Measurements from ENCODE around the gene RNASEH1.
"Not testable (repeated sequence)": the region's sequence is repeated elsewhere in the genome, so short reads cannot be mapped to it uniquely, and the experiment has no call there.

RNASEH1 gene

DNA sequence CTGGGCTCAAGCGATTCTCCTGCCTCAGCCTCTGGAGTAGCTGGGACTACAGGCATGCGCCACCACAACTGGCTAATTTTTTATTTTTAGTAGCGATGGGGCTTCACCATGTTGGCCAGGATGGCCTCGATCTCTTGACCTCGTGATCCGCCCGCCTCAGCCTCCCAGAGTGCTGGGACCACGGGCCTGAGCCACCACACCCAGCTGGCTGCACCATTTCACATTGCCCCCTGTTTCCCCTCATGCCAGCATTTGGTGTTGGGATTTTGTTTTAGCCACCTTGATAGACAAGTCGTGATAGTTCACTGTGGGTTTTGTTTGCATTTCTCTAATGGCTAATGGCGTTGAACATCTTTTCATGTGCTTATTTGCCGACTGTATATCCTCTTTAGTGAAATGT lies 31.0 kb upstream of the RNASEH1 start:
- no peak for DNase-seq

- DNase-seq, result no peak
These were observed 30.0 kb upstream of the RNASEH1 start for GRCh38 chr2:3588084-3588483.

DNA sequence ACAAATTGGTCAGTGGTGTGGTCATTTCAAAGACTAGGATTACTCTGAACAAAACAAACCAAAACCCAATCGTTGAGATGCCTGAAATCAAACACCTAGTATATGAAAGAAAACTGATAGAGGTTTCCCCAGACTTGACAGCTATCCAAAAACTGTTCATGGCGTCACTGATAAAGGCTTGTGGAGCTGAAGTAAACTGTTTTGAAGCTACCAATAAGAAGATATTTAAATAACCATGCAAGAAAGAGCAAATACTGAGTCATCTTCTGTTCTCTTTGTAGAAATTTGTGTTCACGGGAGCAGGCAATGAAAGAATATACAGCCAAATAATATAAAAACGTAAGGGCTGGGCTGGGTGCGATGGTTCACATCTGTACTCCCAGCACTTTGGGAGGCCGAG lies 29.3 kb upstream of the RNASEH1 start:
- DNase-seq, result no peak

GRCh38 chr2:3587021-3587420 lies 28.9 kb upstream of the RNASEH1 start:
- no peak for DNase-seq

DNA sequence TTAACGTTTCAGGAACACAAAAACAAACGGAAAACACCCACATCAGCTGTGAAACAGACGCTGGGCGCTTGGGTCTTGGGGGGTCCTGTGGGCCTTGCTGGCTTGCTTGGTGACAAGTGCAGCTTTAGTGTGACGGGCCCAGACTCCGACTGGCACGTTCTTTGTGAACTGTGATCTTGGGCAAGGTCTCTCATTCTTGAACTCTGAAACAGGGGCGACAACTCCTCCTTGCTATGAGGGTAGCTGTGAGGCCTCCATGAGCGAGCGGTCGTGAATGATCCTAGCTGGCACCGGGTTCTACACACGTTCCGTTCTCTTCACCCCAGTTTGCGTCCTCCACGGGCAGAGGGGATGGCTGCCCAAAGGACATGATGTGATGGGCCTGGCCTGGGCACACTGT lies 28.1 kb upstream of the RNASEH1 start:
- DNase-seq, result no peak

GRCh38 chr2:3585261-3586109 lies 27.4 kb upstream of the RNASEH1 start:
- no peak for DNase-seq

DNA sequence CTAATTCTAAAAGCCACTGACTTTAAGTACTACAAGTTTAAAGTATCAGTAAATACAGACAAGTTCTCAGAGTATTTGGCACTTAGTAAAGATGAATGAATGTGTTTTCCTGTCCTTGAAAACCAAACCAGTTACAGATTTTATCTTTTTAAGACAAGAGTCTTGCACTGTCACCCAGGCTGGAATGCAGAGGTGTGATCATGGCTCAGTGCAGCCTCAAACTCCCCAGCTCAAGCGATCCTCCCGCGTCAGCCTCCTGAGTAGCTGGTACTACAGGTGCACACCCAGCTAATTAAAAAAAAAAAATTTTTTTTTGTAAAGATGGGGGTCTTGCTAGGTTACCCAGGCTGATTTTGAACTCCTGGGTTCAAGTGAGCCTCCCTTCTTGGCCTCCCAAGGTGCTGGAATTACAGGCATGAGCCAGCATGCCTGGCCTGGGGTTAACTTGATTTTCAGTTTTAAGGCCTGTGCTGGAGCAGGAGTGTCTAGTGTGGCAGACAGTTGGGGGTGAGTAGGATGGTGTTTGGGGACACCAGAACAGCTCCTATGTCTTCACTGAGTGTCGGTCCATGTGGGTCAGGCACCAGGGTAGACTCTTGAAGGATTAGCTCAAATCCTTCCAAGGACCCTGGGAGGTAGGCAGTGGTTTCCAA lies 26.6 kb upstream of the RNASEH1 start:
- DNase-seq, result no peak

DNA sequence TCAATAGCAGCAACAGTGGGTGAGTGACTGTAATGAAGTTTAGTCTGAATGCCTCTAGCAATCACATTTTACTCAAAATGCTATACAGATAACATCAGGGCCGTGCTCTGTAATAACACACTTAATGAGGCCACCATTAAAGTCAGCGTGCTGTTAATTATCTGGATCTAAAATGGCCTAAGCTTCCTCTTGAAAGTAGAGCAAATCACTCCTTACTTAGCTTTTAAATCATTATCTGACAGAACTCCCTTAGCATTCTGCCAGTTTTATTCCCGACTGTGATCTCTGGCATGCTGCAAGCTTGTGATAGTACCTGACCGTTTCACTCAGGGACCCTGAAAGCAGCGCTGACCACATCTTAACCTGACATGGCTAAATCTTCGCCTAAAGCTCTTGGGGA lies 25.9 kb upstream of the RNASEH1 start:
- DNase-seq, result no peak

DNA sequence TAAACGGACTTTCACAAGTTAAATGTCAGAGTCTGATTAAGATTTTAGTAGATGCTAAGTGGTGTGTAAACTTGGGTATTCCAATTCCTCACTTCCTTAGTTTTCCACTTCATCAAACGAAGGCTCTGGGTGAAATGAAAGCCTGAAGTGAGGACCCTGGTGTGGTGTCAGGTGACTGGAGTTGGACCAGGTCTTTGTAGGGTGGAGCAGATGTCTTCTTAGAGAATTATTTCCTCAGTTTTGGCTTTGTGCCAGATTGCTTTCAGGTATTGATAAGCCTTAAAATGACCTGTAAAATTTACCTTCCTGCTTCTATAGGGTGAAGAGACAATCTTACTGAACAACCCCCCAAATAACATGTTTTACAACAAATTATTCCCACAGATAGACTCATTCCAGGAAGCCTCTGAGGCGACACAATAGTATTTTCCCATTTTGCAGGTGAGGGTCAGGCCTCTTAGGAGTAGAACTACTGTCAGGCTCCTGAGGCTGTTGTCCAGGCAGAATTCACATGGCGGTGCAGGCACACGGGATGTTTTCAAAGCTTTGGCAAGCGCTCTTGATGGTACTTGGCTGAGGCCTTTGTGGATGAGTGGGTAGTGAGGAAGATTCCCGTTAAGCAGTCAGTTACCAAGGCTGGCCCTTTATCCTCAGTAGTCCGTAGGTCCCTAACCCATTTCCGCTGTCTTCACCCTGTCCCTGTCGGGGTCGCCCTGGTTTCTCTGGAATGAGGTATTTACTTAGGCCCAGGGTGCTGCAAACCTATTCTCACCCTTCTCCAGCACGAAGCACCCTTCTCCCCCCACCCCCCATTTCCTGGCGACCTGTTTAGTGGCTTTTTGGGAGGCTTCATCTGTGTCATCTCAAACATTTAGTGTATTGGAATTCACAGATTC lies 23.5 kb upstream of the RNASEH1 start:
- no peak for DNase-seq

DNA sequence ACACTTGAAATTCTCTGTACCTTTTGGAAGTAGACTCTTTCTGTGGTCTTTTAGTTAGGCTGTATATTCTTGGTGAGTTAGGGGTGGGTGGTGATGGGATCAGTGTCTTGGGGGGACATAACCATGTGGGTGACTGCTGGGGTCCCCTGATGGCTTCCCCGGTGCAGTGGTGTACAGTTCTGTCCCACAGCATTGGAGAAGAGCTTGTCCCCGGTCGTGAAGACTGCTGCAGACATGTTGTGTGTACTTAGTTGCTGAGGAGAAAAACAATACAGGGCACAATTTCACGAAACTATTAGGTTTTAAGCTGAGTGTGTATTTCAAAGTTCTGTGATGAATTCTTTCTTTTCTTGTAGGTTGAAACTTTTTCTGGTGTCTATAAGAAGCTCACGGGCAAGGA lies 22.3 kb upstream of the RNASEH1 start:
- DNase-seq, result no peak

DNA sequence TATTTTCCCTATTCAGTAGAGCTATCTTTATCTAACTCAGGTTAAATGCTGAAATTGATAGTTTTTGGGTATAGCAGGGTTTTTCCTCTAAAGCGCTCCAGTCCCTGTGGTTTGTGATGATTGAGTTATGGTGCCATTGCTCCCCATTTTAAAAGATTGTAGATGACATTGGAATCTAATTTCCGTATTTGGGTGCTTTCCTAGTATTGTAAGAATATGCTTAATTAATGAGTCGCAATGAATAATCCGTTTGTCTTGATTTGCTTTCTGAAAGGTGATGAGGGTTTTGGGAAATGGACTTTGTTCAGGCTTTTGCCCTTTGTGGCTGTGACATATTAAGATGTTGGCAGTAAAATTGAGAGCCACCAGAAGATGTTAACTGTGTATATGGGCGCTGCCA lies 20.9 kb upstream of the RNASEH1 start:
- DNase-seq, result no peak

- not testable (repeated sequence) for DNase-seq
These were observed 18.1 kb upstream of the RNASEH1 start for GRCh38 chr2:3576263-3576630.

DNA sequence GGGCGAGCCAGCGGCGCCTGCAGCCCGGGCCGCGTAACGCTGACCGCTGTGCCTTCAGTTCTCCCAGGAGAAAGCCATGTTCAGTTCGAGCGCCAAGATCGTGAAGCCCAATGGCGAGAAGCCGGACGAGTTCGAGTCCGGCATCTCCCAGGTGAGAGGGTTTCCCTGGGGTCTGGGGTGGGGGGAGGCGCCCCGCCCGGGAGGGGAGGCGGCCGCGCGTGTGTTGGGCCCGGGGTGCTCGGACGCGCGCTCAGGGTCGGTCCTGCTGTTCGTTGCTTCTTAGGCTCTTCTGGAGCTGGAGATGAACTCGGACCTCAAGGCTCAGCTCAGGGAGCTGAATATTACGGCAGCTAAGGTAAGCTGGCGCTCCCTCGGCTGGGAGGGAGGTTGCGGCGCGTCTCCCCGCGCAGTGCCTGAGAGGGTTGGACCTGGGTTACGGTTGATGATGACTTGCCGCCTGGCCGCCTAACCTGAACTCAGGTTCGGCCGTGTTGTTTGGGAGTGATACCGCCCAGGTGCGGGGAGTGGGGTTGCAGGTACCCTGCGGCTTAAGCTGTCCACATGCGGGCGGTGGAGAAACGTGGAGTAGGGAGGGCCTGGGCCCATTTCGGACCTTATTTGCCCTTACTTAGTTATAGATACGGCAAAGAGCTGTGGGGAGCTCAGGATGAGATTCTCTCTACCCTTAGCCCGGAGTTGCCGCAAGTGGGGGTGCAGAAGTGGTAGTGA lies 17.6 kb upstream of the RNASEH1 start:
- peak; percentile 26 for DNase-seq

DNA sequence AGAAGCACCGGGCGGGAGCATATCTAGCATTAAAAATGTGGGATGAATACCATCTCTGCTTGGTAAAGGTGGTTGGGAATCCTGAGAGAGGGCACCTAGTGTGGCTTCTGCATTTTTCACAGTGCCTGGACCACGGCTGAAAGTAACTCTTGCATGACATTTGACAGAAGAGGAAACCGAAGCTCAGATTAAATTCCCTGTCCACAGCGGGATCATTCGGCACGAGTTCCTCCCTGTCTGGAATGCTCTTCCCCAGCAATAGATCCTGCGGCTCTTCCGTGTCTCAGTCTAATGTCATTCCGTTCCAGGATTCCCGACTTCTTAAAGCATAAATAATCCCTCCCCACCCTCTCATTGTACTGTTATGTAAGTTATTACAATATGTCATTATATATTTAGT lies 16.0 kb upstream of the RNASEH1 start:
- DNase-seq, result no peak

- no peak for DNase-seq
These were observed 14.5 kb upstream of the RNASEH1 start for GRCh38 chr2:3572620-3573019.

DNA sequence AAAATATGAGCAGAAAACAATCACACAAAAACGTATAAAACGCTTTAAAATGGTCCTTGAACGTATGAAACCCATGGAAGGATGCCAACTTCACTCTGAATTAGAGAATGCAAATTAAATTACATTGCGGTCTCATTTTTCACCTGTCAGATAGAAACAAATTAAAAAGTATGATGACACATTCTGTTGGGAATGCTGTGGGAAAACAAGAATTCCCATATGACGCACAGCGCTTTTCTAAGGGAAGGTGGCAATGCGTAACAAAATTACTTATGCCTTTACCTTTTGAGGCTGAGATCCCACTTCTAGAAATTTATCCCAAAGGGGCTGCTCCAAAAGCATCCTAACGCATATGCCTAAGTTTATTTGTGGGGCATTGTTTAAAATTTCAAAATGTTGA lies 13.2 kb upstream of the RNASEH1 start:
- no peak for DNase-seq

GRCh38 chr2:3569656-3570055 lies 11.5 kb upstream of the RNASEH1 start:
- not testable (repeated sequence) for DNase-seq

DNA sequence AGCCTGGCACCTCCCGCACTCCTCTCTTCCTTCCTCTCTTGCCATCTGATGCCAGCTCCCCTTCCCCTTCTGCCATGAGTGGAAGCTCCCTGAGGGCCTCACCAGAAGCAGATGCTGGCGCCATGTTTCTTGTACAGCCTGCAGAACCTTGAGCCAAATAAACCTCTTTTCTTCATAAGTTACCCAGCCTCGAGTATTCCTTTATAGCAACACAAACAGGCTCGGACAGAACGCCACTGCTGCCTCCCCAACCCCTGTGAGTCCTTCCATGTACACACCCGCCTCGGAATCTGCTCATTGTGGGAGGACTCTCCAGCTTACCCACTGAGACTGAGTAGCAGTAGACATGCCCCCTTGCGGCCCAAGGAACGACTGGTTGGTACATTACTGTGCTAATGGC lies 8.7 kb upstream of the RNASEH1 start:
- no peak for DNase-seq

DNA sequence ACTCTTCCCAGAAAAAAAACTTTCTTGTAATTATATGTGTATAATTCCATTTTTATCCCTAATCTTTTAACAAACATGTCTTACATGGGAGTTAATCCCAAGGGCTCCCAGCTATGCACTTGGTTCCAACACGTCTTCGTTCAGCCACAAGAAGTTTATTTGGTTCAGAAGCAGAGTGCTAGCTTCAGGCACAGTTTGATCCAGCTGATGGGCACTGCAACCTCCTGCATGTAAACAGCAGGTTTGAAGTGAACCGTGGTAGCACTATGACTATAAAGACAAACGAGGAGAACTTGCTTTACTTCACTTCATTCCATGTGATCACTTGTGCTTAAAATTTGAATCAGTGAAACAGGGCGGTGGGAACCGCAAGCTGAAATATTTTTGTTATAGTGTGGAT lies 7.0 kb upstream of the RNASEH1 start:
- no peak for DNase-seq

DNA sequence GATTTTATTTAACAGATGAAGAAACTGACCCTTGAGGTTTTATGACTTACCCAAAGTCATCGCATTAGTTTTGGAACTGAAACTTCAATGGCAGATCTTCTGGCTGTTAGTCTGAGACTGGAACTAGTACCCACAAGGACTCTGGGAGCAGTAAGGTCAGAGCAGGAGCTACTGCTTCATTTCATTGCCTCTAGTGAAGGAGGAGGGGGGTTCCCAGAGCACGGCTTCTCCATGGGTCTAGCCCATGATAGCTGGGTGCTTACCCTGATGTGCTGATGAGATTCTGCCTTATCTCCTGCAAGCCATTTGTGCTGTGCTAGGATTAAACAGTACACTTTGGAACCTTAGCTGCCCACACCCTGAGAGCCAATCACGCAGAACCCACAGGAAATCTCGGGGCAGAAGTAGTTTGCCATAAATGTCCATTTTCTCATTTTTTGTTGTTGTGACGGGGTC lies 5.4 kb upstream of the RNASEH1 start:
- no peak for DNase-seq

GRCh38 chr2:3557639-3558204 lies 411 bp downstream of the RNASEH1 start:
- DNase-seq, result no peak

- DNase-seq, result no peak
These were observed 4.2 kb downstream of the RNASEH1 start for GRCh38 chr2:3553946-3554345.

- no peak for DNase-seq
These were observed 10.2 kb downstream of the RNASEH1 start for GRCh38 chr2:3547915-3548314.
